Activated CD8-positive, alpha-beta T cell treated with anti-CD3 and anti-CD28 coated beads for 36 hours (primary cell): ENCODE data around the gene PCBP4. TPM values are rescaled to one million over a fixed set of nuclear protein-coding genes. Genes with fewer than 3 reads are reported as not detected.

Experiments
- total RNA-seq, 2 experiments: library from RNA; stranded (reverse); gene quantifications; one replicate each; pipeline ENCODE4 v1.2.3, GENCODE V29; 2021

The PCBP4 gene
- total RNA-seq, 2 experiments from 2014 or later: 8.4 to 9.6 TPM

Other genes with a start within 250 kb of the PCBP4 start
- not detected for gene IQCF6, start 188.2 kb downstream of the PCBP4 start, total RNA-seq
- not detected for gene IQCF2, start 105.8 kb downstream of the PCBP4 start, total RNA-seq
- not detected for gene IQCF5, start 91.9 kb downstream of the PCBP4 start, total RNA-seq
- not detected for gene IQCF1, start 64.1 kb downstream of the PCBP4 start, total RNA-seq
- gene RRP9, start 25.6 kb downstream of the PCBP4 start, total RNA-seq: 10 to 100 TPM; 40.0 to 40.7 TPM
- gene PARP3, start 25.1 kb downstream of the PCBP4 start, total RNA-seq: 10 to 100 TPM; 11.5 to 12.7 TPM
- gene GPR62, start 12.1 kb downstream of the PCBP4 start, total RNA-seq: not detected
- 10 to 100 TPM; 70.7 to 73.6 TPM for gene ABHD14B, start 6.6 kb upstream of the PCBP4 start, total RNA-seq
- 1 to 10 TPM; 8.9 to 9.5 TPM for gene ABHD14A, start 7.6 kb upstream of the PCBP4 start, total RNA-seq
- 10 to 100 TPM; 61.8 to 64.5 TPM for gene ACY1, start 16.1 kb upstream of the PCBP4 start, total RNA-seq
- gene RPL29, start 28.4 kb upstream of the PCBP4 start, total RNA-seq: 1,000 to 10,000 TPM; 2,039 to 2,045 TPM
- 10 to 100 TPM; 19.6 to 21.6 TPM for gene DUSP7, start 89.1 kb upstream of the PCBP4 start, total RNA-seq
- 10 to 100 TPM; 21.2 to 23.5 TPM for gene POC1A, start 187.0 kb upstream of the PCBP4 start, total RNA-seq
- 10 to 100 TPM; 54.3 to 54.6 TPM for gene ALAS1, start 230.7 kb upstream of the PCBP4 start, total RNA-seq